Vagina (tissue), 2 donors: Measurements from ENCODE around the gene HTR3B.

Experiments
- POLR2A ChIP-seq, 2 donors: fragments of 450-650 bp; IDR thresholded peaks; one replicate each; pipeline ENCODE4 v1.6.1; 2017; ENCODE audit warnings: antibody characterized with exemption in 2 of 2, mild to moderate bottlenecking in 2 of 2, moderate library complexity in 2 of 2
- POLR2AphosphoS5 ChIP-seq, 2 donors: sonication (generic); formaldehyde crosslinking; IDR thresholded peaks; one replicate each; pipeline ENCODE4 v1.9.0; 2017; ENCODE audit warnings: antibody characterized with exemption in 2 of 2, mild to moderate bottlenecking in 2 of 2, low read depth in 1 of 2; ENCODE audit not compliant: insufficient read depth in 1 of 2
- TF ChIP-seq, protein P1 (sequence below), 3 experiments: fragments of 450-650 bp in 2 of 3; fragments of 200-600 bp in 1 of 3; sonication (generic) in 1 of 3; IDR thresholded peaks; one replicate each; pipeline ENCODE4 v1.5.1; 2017 to 2019; ENCODE audit warnings: antibody characterized with exemption in 3 of 3, mild to moderate bottlenecking in 2 of 3, moderate library complexity in 2 of 3

DNA sequence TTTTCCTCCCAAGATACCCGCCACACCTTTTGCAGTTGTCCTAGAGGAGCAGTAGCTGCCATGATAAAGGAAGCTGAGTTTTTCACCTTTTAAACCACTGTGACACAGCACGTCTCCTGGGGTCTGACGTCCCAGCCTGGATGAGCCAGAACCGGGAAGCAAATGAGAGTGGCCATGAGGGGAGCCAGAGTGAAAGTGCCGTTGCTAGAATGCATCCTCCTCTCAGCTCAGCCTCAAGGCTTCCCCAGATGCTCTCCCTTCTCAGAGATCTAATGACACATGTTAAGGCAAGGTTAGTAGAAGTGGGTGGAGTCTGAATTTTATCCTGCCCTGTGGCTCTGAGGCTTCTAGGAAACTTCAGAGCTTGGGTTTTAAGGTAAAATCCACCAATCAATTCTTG, 46.9 kb downstream of the HTR3B start:
- TF ChIP-seq POLR2A (IDR thresholded peaks at IDR 0.05): no peak
- no peak for TF ChIP-seq POLR2AphosphoS5 (IDR thresholded peaks at IDR 0.05; ENCODE audit: insufficient read depth in 1 of 2, low read depth in 1 of 2)
- TF ChIP-seq, protein P1, sequence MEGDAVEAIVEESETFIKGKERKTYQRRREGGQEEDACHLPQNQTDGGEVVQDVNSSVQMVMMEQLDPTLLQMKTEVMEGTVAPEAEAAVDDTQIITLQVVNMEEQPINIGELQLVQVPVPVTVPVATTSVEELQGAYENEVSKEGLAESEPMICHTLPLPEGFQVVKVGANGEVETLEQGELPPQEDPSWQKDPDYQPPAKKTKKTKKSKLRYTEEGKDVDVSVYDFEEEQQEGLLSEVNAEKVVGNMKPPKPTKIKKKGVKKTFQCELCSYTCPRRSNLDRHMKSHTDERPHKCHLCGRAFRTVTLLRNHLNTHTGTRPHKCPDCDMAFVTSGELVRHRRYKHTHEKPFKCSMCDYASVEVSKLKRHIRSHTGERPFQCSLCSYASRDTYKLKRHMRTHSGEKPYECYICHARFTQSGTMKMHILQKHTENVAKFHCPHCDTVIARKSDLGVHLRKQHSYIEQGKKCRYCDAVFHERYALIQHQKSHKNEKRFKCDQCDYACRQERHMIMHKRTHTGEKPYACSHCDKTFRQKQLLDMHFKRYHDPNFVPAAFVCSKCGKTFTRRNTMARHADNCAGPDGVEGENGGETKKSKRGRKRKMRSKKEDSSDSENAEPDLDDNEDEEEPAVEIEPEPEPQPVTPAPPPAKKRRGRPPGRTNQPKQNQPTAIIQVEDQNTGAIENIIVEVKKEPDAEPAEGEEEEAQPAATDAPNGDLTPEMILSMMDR (IDR thresholded peaks at IDR 0.05): no peak
